ENCODE data around the gene RORB. TPM values are rescaled to one million over a fixed set of nuclear protein-coding genes. Genes with fewer than 3 reads are reported as not detected.

The RORB gene
- 55.7 TPM for total RNA-seq

GRCh38 chr9:74496819-74497747 is at the start of gene RORB:
RORB (plus strand) TSS chr9:74497335; CDS start chr9:74497977, 642 bp downstream.

